ENCODE results near the gene TIA1. TPM values are rescaled to one million over a fixed set of nuclear protein-coding genes. Genes with fewer than 3 reads are reported as not detected.
"Not testable (repeated sequence)": the region's sequence is repeated elsewhere in the genome, so short reads cannot be mapped to it uniquely, and the experiment has no call there.

TIA1 gene
- total RNA-seq, 4 donors from 2014 or later: 31.2 to 115 (median 58.0) TPM

GRCh38 chr2:70192516-70192915 lies 55.9 kb downstream of the TIA1 start:
- no peak overlapping the region for H3K4me3 ChIP-seq
- 76% methylated on average over 5 of the region's 5 CpGs for WGBS

DNA sequence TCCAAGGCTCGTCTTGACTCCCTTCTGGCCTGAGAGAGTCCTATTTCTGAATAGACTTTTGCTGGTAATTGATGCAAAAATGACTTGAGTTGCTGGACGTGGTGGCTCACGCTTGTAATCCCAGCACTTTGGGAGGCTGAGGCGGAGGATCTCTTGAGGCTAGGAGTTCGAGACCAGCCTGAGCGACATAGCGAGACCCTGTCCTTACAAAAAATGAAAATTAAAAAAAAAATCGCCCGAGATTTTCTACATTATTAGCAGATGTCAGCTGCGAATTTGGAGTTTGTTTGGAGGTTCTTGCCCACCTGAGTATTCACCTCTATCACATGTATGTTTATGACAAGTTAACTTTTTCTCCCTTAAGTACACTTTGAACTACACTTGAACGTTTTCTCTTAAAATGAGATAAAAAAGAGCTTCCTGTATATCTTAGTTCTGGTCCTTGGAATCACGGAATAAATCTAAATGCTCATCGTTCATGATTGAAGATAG lies 57.1 kb downstream of the TIA1 start:
- no peak for TF ChIP-seq POLR2A (IDR thresholded peaks at IDR 0.05)
- TF ChIP-seq POLR2AphosphoS5 (IDR thresholded peaks at IDR 0.05): no peak
- TF ChIP-seq CTCF (IDR thresholded peaks at IDR 0.05): no peak
- TF ChIP-seq EP300 (IDR thresholded peaks at IDR 0.05): no peak
- H3K36me3 ChIP-seq: no peaks in the 10 kb centered on the region
- peaks cover 7% of the 10 kb centered on the region for H3K4me1 ChIP-seq
- no peaks in the 10 kb centered on the region for H3K9me3 ChIP-seq
- no peaks in the 10 kb centered on the region for H3K27me3 ChIP-seq
- H3K27ac ChIP-seq: peak overlapping the region; percentile 98
- no peak for DNase-seq (ENCODE audit: low spot score in 2 of 2)
- H3K4me3 ChIP-seq: peak overlapping the region; percentile 78
- WGBS: 76% methylated on average over 12 of the region's 13 CpGs

More at GRCh38 chr2:70192516-70192915, 55.9 kb downstream of the TIA1 start:
- no peaks in the 10 kb centered on the region for H3K36me3 ChIP-seq
- H3K9me3 ChIP-seq: no peaks in the 10 kb centered on the region
- no peak overlapping the region for H3K27ac ChIP-seq
- H3K4me1 ChIP-seq: peaks cover 7% of the 10 kb centered on the region
- TF ChIP-seq CTCF (IDR thresholded peaks at IDR 0.05) (no peak), POLR2A (IDR thresholded peaks at IDR 0.05) (no peak), EP300 (IDR thresholded peaks at IDR 0.05) (no peak), POLR2AphosphoS5 (IDR thresholded peaks at IDR 0.05) (no peak)
- H3K27me3 ChIP-seq: no peaks in the 10 kb centered on the region
- no peak for DNase-seq (ENCODE audit: low spot score in 2 of 2)

DNA sequence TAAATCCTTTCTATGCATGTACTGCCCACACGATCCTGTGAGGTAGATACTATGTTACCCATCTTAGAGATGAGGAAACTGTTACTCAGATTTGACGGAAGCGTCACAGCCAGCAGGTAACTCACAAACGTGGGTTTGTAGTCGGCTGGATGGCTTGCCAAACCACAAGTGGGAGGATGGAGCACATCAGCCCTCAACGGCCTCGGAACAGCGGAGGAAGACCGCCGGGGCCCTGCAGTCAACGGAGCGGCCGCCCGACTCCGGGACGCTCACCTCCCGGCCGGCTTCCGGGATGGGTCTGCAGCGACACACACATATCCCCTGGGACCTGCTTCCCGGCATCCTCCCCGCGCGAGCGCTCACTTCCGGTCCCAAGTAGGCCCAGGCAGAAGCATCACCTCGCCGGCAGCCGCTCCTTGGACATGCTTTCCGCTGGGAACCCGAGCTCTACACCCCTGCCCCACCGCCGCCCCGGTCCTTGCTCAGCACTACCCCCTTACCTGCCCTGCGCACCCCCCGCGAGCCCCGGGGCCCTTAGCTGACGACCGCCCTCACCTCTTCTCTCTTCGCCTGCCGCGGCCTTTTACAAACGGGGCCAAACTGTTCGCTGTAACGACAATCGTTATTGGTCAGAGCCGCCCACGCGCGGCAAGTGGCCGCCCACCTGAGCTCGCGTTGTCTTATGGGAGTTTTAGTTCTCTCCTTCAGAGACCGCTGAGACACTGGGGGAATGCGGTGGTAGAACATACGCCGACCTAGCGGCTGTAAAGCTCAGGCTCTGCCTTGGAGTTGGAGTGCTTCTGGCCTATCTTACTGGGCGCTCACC lies 57.8 kb downstream of the TIA1 start, which contains the start of gene C2orf42:
Gene C2orf42, minus strand, starts transcription at position 602 of the 826 bp plus-strand sequence. CDS start 9,034 bp downstream, outside the sequence.
- peak within 1 kb of the TSS; percentile 78 for H3K4me3 ChIP-seq
- WGBS: 2% methylated on average over 39 of the region's 60 CpGs
- H3K27ac ChIP-seq: peak within 1 kb of the TSS; percentile 98
- H3K9me3 ChIP-seq: no peaks in the 10 kb centered on the region
- no peak for TF ChIP-seq EP300 (IDR thresholded peaks at IDR 0.05)
- TF ChIP-seq POLR2AphosphoS5 (IDR thresholded peaks at IDR 0.05): peak; percentile 91 to 99 (median 95)
- TF ChIP-seq CTCF (IDR thresholded peaks at IDR 0.05): no peak
- peak; percentile 91 to 97 for TF ChIP-seq POLR2A (IDR thresholded peaks at IDR 0.05)
- H3K4me1 ChIP-seq: peaks cover 7% of the 10 kb centered on the region
- no peaks in the 10 kb centered on the region for H3K36me3 ChIP-seq
- peak; percentile 97 to 98 for DNase-seq (ENCODE audit: low spot score in 2 of 2)
- no peaks in the 10 kb centered on the region for H3K27me3 ChIP-seq

DNA sequence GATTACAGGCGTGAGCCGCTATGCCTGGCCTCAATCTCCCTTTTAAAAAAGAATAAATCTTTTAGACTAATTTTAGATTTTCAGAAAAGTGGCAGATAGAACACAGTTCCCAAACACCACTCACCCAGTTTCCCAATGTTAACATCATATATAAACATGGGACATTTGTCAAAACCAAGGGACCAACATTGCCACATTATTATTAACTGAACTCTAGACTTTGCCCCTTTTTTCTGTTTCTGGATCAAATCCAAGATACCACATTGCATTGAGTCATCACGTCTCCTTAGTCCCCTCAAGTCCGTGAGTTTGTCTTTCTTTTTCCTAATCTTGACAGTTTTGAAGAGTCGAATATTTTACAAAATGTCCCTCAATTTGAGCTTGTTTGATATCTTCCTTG lies 60.0 kb downstream of the TIA1 start:
- H3K4me3 ChIP-seq: no peak overlapping the region
- H3K27me3 ChIP-seq: no peaks in the 10 kb centered on the region
- 87% methylated on average over 5 of the region's 5 CpGs for WGBS
- H3K36me3 ChIP-seq: no peaks in the 10 kb centered on the region
- no peak overlapping the region for H3K27ac ChIP-seq
- TF ChIP-seq POLR2A (IDR thresholded peaks at IDR 0.05): no peak
- H3K4me1 ChIP-seq: peaks cover 7% of the 10 kb centered on the region
- no peaks in the 10 kb centered on the region for H3K9me3 ChIP-seq
- no peak for DNase-seq (ENCODE audit: low spot score in 2 of 2)

DNA sequence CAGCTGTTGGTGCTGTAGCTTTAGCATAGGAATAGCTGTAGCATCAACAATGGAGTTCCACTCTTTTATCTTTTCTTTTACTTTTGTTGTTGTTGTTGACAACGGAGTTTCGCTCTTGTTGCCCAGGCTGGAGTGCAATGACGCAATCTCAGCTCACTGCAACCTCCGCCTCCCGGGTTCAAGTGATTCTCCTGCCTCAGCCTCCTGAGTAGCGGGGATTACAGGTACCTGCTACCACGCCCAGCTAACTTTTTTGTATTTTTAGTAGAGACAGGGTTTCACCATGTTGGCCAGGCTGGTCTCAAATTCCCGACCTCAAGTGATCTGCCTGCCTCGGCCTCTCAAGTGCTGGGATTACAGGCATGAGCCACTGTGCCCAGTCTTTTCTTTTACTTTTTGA lies 61.3 kb downstream of the TIA1 start:
- H3K36me3 ChIP-seq; H3K27ac ChIP-seq; H3K4me3 ChIP-seq; H3K4me1 ChIP-seq; DNase-seq (ENCODE audit: low spot score in 2 of 2); H3K9me3 ChIP-seq; H3K27me3 ChIP-seq: not testable (repeated sequence)
- 89% methylated on average over 9 of the region's 9 CpGs for WGBS

DNA sequence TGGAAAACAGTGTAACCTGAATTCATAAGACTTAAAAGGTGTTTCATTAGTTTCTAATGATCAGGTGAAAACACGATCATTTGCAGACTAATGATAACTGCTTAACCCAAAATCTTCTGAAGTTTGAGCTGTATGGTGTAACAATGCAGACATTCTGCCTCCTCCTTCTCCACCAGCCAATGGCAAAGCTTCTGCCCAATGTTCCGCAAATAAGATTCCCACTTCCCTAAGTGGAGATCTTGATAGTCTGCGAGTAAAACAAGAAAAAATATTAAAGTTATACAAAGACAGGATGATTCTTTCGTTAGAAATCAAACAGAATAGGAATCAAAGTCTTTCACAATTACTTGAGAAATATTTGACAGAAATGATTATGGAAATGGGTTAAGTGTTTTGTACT lies 65.7 kb downstream of the TIA1 start:
- DNase-seq (ENCODE audit: low spot score in 2 of 2): no peak
- no peak for TF ChIP-seq POLR2A (IDR thresholded peaks at IDR 0.05)
- TF ChIP-seq CTCF (IDR thresholded peaks at IDR 0.05): no peak
- TF ChIP-seq EP300 (IDR thresholded peaks at IDR 0.05): no peak
- no peak for TF ChIP-seq POLR2AphosphoS5 (IDR thresholded peaks at IDR 0.05)
- H3K27me3 ChIP-seq: no peaks in the 10 kb centered on the region
- WGBS: 88% methylated on average over 4 of the region's 4 CpGs
- H3K36me3 ChIP-seq: peaks cover 39% of the 10 kb centered on the region
- no peaks in the 10 kb centered on the region for H3K9me3 ChIP-seq
- H3K4me1 ChIP-seq: no peaks in the 10 kb centered on the region
- H3K4me3 ChIP-seq: no peak overlapping the region
- no peak overlapping the region for H3K27ac ChIP-seq
